ENCODE data around the gene OTOGL. TPM values are rescaled to one million over a fixed set of nuclear protein-coding genes. Genes with fewer than 3 reads are reported as not detected.

Gene OTOGL
- total RNA-seq, 4 donors from 2014 or later = 0.21 to 0.60 (median 0.44) TPM; not detected in 1

DNA sequence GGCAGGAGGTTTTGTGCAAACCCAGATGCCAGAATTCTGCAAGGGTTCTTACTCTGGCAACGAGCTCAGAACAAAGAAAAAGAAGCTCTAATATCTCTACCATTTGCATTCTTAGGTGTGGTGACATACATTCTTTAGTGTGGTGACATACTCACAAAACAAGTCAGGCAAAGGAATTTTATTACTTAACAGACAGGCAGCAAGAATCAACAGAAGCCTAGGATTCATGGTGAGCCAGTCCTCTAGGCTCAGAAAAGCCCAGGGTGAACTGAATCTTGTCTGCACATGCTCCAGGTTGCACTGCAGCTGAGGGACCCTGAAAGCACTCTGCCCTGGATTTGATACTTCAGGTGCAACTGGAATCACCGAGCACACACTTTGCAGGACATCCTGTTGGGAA, 222.3 kb downstream of the OTOGL start:
- peaks cover 0 to 17% (median 0%) of the 10 kb centered on the region in 4 donors for H3K4me1 ChIP-seq
- WGBS, 2 donors = 72 to 77% methylated on average over 2 of the region's 2 CpGs
- no peaks in the 10 kb centered on the region for H3K27me3 ChIP-seq

DNA sequence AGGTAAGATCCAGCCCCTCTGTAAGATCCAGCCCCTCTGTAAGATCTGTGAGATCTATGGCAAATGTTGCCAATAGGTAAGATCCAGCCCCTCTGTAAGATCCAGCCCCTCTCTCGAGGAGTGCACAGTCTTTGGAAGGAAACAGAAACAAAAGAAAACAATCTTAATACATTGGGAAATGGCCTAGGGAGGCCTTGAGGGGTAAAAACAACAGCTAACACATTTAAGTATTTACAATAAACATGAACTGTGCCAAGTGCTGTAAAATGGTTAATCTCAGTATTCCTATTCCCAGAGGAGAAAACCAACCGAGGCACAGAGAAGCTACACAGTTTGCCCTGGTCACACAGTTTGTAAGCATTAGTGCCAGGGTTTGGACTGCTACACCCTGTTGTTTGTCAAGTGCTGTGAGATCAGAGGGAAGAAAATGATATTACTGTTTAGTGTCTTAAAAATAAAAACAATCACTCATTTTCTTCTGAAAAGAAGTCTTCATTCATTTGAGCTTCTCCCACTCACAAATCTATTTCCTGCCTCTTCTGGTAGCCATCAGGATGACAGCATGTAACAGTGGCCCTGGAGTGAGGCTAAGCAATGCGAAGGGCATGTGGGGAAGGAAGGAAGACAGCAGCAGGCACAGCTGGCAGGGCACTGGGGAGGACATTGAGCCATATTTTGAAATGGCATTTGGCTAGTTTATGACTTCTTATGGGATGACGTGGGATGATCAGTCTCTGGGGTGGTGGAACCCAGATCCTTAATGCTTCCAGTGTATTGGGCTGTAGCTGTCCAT, 226.0 kb downstream of the OTOGL start:
- 28 to 37% methylated on average over 4 of the region's 4 CpGs for WGBS, 2 donors
- no peak for DNase-seq (ENCODE audit: low spot score in 2 of 2)
- TF ChIP-seq CTCF (IDR thresholded peaks at IDR 0.05) (no peak), POLR2A (IDR thresholded peaks at IDR 0.05) (no peak), EP300 (IDR thresholded peaks at IDR 0.05) (no peak)
- Histone ChIP-seq H3K4me1 (peaks cover 0 to 17% (median 0%) of the 10 kb centered on the region in 4 donors), H3K36me3 (no peaks in the 10 kb centered on the region), H3K27me3 (no peaks in the 10 kb centered on the region), H3K9me3 (no peaks in the 10 kb centered on the region), H3K4me3 (no peak overlapping the region), H3K27ac (peak overlapping the region in 1 of 4 donors; percentile 30)

More for the DNA sequence above, 222.3 kb downstream of the OTOGL start:
- no peak overlapping the region for H3K27ac ChIP-seq
- DNase-seq (ENCODE audit: low spot score in 2 of 2) = no peak
- TF ChIP-seq POLR2A (IDR thresholded peaks at IDR 0.05) = no peak
- no peak for TF ChIP-seq EP300 (IDR thresholded peaks at IDR 0.05)
- TF ChIP-seq CTCF (IDR thresholded peaks at IDR 0.05) = no peak
- no peaks in the 10 kb centered on the region for H3K9me3 ChIP-seq
- H3K36me3 ChIP-seq = no peaks in the 10 kb centered on the region
- no peak overlapping the region for H3K4me3 ChIP-seq

- no peaks in the 10 kb centered on the region for H3K27me3 ChIP-seq
- no peak overlapping the region for H3K27ac ChIP-seq
- H3K4me1 ChIP-seq = no peaks in the 10 kb centered on the region
- H3K36me3 ChIP-seq = no peaks in the 10 kb centered on the region
- no peaks in the 10 kb centered on the region for H3K9me3 ChIP-seq
- 98 to 100% methylated on average over 1 of the region's 1 CpG for WGBS, 2 donors
- DNase-seq (ENCODE audit: low spot score in 2 of 2) = no peak
- TF ChIP-seq CTCF (IDR thresholded peaks at IDR 0.05) (no peak), POLR2A (IDR thresholded peaks at IDR 0.05) (no peak), EP300 (IDR thresholded peaks at IDR 0.05) (no peak)
- no peak overlapping the region for H3K4me3 ChIP-seq
Measured at GRCh38 chr12:80332827-80333226, 233.5 kb downstream of the OTOGL start.

DNA sequence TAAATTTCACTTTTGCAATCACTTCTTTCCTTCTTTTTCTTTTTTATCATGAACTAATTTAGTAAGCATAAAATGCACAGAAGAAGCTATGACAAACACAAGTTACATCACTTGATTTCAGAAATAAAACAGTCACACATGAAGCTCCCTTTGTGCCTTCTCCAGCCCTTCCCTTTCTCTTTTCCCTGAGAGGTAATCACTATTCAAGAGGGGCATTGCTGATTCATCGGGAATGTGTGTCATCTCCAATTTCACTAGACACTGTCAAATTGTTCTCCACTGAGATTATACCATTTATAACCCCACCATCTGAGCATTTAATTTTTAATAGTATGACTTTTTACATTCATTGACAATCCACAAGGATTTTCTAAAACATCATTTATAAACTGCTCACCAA, 253.1 kb downstream of the OTOGL start:
- no peak overlapping the region for H3K4me3 ChIP-seq
- H3K36me3 ChIP-seq = no peaks in the 10 kb centered on the region
- peaks cover 0 to 22% (median 3%) of the 10 kb centered on the region in 4 donors for H3K4me1 ChIP-seq
- H3K27me3 ChIP-seq = no peaks in the 10 kb centered on the region
- peak overlapping the region in 1 of 4 donors; percentile 6 for H3K27ac ChIP-seq
- no peak for DNase-seq (ENCODE audit: low spot score in 2 of 2)
- TF ChIP-seq CTCF (IDR thresholded peaks at IDR 0.05) (no peak), EP300 (IDR thresholded peaks at IDR 0.05) (no peak), POLR2A (IDR thresholded peaks at IDR 0.05) (no peak)
- 45% methylated on average over 1 of the region's 1 CpG for WGBS, 2 donors
- H3K9me3 ChIP-seq = no peaks in the 10 kb centered on the region

DNA sequence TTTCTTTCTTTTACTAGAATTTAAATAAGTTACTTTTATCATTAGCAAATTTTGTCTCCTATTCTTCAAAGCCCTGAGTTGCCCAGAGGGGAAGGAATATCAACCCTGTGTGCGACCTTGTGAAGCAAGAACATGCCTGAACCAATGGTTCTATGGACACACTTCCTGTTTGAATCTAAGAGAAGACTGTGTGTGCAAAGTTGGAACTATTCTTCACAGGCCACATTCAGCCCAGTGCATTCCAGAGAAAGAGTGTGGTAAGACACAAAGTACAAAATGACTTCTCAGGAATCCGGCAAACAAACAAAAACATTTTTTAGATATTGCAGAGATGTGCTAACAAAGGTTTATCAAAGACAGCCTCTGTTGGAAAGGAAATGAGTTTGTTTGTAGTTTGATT, 253.9 kb downstream of the OTOGL start:
- H3K9me3 ChIP-seq = no peaks in the 10 kb centered on the region
- DNase-seq (ENCODE audit: low spot score in 2 of 2) = no peak
- H3K36me3 ChIP-seq = no peaks in the 10 kb centered on the region
- H3K27me3 ChIP-seq = no peaks in the 10 kb centered on the region
- H3K27ac ChIP-seq = peak overlapping the region in 1 of 4 donors; percentile 6
- H3K4me3 ChIP-seq = no peak overlapping the region
- TF ChIP-seq CTCF (IDR thresholded peaks at IDR 0.05) (no peak), POLR2A (IDR thresholded peaks at IDR 0.05) (no peak), EP300 (IDR thresholded peaks at IDR 0.05) (no peak)
- H3K4me1 ChIP-seq = peaks cover 0 to 22% (median 3%) of the 10 kb centered on the region in 4 donors
- WGBS, 2 donors = 41 to 43% methylated on average over 2 of the region's 2 CpGs

All from tibial nerve (tissue), 4 donors.